Renal cortical epithelial cell (primary cell): ENCODE measurements around the gene GPR161. TPM values are rescaled to one million over a fixed set of nuclear protein-coding genes. Genes with fewer than 3 reads are reported as not detected.
"Not testable (repeated sequence)": the region's sequence is repeated elsewhere in the genome, so short reads cannot be mapped to it uniquely, and the experiment has no call there.

Experiments used
- DNase-seq: peaks from one replicate; pipeline ENCODE4 v3.0.0-alpha.2; 2011; ENCODE audit warnings: low read depth
- total RNA-seq: library from RNA; depleted of rRNA; stranded (reverse); fragments of >200 nt; gene quantifications from 2 replicates; pipeline ENCODE4 v1.2.3, GENCODE V29; 2014

GPR161 gene
- total RNA-seq, 1 donor from 2014 or later: 20.0 TPM

DNA sequence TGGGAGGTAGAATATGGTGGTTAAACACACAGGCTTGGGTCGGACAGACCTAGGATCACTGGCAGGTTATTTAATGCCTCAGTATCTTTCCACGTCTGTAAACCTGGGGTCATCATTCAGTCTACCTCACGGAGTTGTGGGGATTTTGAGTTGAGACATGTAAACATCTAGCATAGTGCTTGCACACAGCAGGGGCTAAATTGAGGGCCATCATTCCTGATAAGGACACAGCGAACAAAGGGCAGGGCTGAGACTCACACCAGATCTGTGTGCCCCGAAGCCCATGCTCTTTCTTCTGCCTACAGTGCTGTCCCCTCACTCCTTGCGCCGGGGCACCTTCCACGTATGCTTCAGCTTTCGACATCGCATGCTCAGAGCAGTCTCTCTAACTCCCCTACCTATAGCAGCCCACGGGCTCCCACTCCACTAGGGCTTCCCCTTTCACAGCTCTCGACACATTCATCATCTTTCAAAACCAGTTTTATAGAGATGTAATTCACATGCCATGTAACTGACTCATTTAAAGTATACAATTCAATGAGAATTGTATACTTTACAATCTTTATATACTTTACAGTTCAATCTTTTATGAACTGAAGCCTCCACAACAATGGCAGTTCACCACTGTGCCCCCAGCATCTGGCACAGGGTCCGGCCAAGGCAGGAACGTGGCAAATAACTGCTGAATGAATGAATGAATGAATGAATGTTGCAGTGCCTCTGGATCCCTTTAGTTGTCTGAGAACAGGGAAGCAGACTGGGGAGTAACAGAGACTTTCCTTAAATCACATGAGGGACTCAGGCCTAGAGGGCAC lies 48.0 kb downstream of the GPR161 start:
- no peak for DNase-seq

DNA sequence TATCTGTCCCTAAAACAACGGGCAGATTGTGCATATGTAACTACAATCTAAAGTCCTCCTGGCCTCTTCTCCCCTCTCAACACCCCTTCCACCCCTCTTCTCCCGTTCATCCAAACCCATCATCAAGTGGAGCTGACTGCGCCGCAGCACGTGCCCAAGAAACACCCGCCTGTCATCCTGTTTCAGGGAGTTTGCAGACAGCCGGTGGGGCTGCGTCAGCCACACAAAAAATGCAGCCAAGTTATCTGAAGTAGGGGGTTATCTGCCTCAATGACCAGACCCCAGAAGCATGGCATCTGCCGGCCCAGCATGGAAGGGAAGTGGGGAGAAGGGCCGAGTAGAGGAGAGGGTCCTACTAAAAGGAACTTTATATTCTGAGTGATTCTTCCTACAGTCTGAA lies 49.0 kb downstream of the GPR161 start:
- no peak for DNase-seq

DNA sequence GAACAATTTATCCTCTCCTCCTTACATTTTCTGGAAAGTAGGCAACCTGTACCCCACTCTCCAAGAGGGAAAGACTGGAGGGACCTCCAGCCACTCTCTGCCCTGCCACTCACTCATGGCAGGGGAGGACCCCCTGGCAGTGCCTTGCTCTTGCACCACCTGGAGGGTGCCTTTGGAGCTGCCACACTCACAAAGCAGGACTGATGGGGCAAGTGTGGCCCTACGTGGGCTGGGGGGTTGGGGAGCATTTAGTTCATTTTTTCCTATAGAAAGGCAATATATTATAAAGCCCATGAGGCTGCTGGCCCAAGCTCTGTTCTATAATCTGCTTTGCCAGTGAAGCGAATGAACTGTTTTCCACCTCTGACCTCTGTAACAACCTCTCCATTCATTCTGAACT lies 50.3 kb downstream of the GPR161 start:
- no peak for DNase-seq

DNA sequence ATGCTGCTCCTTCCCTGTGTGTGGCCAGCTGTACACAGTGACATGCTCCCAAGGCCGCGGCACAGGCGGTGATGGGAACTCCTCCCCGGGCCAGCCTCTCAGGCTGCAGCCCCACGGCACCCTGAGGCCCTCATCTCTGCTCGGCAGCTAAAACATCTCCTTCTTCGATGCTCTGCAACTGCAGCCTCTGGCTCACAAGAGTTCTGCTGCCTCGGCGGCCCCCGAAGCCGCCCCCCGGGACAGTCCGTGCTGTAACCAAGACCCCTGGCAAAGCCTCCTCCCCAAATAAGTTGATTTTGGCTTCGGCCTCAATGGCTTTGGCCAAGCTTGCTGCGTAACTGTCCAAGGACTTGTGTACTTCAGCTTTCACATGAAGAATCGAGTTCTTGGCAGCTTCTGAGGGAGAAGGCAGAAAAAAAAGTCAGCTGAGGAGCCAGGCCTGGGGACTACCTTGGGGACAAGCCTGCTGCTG lies 51.3 kb downstream of the GPR161 start:
- DNase-seq: no peak

DNA sequence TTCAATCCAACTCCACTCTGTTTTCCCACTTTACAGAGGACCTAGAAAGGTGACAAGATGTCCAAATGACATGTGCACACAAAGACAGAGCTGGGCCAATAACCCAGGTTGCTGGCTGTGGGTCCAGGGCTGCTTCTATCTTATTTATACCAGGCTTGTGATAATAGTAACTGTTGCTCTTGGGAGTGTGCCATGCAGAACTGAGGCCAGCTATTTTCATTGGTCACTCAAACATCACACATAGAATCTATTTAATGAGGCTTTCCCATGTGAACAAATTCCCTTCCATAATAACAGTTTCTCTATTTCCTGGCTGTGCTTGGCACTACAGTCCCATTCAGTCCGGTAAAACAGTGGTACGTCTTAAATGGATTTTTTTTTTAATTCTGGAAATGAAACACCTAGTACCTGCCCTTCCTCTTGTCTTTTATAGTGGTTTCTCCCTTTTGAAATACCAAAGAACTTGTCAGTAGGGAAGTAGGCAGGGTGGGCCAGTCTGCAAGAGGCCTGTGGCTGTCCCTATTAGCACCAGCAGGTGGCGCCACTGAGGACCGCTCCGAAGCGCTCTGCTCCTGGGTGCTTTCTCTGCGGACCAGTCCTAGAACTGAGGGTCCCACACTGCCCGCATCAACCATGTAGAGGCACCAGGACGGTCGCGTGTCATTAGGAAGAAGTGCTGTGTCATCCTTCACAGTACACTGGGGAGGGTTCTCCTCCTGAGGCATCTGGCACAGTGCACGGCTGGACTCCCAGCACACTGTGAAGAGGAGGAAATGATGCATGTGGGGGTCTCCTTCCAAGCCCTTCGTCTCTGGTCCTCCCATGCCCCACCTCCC lies 52.1 kb downstream of the GPR161 start:
- DNase-seq: no peak

DNA sequence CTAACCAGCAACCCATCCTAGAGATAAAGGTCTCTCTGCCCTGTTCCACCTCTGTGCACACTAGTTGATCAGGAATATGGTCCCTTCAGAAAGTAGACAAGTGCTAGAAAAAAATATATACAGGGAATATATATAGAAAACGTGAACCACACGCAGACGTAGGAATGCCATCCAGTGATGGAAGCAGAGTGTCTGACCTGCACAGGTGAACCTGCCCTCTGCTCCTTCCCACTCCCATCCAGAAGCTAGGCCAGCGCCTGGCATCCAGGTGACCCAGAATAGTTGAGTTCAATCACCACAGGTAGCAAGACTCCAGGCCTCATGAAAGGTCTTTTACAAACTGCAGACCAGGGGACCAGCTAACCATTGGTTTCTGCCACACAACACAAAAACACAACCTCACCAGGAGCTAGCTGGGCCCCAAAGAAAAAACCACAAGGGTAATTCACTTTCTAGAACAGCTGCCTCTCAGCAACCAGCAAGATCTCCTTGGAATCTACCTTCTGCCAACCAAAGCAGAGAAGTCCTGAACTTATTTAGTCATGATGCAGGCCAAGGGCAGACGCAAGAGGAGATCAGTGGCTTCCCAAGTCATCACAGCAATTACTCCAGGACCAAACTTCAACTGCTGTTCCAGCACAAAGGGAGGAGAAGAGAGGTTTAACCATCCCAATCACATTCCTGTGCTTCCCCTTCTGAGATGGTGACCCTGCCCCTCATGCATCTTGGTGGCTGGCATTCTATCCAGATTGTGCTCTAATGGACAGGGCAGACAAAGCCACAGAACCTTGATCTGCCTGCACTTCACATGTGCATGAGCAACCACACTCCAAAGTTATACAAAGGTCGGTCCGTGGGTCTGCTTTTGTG lies 53.0 kb downstream of the GPR161 start:
- DNase-seq: no peak

DNA sequence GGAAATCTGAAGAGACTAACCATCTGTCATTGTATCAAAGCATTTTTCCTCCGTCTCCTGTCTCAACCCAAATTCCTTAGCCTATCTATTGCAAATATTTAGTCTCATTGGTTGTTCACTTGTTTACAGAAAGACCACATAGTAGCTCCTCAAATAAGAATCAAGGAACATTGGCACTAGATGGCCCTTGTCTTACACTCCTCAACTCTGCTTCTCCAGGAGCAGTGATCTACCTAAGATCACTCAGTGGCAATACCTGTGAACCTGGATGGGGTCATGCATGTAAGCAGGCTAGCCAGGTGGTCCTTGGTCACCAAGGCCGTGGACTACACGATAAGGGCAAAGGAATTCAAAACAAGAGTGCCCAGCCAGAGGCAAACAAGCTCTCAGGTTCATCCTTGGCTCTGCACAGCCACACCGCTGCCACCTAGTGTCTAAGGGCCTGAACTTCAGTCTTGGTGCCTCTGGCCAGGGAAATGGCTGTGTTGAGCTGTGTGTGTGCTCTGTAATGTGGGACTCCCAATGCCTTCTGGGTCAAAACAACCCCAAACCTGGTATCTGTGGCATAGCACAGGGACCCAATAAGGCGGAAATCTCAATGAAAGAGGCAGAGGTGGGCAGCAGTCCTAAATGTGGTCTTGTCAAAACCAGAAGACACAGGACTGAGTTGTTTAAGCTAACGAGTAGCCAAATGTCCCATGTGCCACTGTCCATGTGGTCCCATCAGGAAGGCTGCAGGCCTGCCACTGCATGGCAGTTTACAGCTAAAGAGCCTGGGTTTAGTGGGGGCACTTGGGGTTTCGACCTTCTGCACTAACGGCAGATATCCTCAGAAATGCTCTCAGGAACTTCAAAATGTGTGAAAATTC lies 54.5 kb downstream of the GPR161 start:
- peak; percentile 64 for DNase-seq

DNA sequence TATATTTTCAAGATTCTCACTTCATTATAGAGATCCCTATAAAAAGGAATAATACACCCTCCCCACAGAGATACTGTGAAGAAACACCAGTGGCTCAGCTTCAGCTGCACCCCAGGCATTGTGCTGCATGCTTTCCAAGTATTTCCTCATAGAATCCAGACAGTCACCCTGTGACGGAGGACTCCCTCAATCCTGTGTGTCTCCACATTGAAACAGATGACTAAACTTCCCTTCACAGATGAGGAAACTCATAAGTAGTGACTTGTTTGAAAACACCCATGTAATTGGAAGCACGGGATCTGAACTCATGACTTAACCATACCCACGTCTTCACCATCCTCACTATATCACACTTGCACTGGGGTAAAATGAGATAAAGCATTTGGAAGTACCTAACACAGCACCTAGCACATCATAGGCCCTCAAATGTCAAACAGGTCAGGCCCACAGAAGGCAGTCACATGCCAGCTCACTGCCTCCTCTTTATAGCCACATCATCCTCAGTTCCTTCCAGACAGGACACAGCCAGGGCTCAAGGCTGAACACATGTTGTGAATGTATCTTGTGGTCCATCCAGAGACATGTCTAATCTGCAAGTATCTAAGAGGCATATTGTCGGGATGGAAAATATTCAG lies 55.2 kb downstream of the GPR161 start:
- DNase-seq: peak; percentile 74

DNA sequence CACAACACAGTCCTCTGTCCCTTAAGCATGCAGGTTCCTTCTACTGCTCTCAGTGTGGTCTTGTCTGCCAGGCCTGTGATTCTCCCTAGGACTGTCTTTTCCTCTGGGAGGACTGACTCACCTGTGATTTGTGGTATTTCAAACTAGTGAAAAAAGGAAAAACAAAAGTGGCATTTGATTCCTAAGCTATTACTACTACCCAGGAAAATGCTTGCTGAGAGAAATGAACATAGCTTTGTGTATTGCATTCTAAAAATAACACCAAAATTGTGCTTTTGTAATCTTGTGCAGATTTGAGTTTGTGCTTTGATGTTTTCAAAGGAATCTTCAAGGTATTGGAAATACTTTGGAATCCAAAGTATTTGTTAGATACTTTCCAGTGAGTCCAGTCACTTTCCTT lies 57.0 kb downstream of the GPR161 start:
- DNase-seq: peak; percentile 64

DNA sequence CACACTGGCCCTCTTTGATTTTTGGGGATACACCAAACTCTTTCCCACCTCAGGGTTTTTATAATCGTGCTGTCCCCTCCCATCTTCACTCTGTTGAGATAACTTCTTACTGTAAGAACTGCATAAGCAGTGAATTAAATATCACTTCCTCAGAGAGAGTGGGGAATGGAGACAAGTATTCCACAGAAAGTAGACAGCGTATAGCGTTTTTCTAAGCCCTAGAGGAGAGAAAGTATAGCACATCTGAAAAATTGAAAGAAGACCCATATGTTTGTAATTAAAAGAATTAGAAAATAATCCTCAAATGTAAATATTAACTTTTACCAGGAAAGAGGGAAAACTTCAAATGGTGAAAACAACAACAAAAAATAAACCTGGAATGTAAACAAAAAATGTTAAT lies 67.3 kb downstream of the GPR161 start:
- DNase-seq: no peak

DNA sequence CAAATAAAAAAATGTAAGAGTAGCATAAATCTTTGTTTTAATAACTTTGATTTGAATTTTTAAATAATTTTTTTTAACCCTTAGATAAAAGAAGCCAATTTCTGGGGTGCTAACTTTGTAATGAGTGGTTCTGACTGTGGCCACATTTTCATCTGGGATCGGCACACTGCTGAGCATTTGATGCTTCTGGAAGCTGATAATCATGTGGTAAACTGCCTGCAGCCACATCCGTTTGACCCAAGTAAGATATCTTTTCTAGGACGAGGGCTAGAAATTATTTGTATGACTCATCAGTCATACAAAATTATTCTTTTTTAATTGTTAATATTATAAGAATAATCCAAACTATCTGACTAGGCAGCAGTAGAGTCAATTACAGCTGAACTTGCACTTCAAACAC lies 71.2 kb downstream of the GPR161 start:
- DNase-seq: no peak

DNA sequence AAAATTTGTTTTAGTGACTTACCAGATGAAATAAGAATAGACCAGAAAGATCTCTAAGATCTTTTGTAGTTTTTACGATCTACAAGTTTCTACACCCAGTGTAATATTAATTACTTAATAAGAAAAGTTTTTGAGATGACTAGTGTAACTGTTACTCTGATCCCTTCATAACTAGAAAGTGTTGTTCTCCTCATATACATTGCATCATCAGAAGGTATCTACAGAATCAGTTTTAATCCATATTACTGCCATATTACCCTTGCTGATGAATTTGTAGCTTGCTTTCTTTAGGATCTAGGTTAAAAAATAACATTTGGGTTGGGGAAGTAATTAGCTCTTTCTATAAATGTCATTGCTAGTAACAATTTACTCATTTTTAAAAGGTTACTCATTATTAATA lies 72.5 kb downstream of the GPR161 start:
- no peak for DNase-seq

DNA sequence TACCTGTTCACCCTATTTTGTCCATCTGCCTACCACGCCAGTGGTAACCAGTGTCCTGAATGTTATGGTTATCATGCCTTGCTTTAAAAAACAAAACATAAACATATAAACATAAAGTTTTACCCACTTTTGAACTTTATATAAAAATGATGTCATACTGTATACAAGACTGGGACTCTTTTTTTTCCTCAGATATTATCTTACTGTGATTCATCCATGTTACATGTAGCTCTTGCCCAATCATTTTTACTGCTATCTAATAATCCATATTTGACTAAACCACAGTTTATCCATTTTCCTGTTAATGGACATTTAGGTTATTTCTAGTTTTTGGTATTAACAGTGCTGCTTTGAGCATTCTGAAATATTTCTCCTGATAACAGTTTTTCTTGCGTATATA lies 78.8 kb downstream of the GPR161 start:
- no peak for DNase-seq

DNA sequence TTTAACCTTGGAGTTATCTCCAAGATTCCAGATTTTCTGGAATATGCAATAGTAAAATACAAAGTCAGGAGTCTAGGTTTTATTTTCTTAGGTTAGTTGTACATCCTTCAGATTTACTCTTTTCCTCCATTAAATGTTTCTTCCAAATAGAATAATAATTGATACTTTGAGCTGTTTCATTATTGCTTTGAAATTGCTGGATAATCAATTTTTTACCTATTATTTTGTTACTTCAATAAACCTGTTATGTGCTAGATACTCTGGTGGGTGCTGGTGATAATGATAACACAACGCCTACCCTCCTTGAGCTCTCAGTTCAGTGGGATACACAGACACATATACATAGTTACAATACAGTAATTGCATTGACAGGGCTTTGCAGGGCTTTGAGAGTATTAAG lies 79.4 kb downstream of the GPR161 start:
- DNase-seq: no peak

DNA sequence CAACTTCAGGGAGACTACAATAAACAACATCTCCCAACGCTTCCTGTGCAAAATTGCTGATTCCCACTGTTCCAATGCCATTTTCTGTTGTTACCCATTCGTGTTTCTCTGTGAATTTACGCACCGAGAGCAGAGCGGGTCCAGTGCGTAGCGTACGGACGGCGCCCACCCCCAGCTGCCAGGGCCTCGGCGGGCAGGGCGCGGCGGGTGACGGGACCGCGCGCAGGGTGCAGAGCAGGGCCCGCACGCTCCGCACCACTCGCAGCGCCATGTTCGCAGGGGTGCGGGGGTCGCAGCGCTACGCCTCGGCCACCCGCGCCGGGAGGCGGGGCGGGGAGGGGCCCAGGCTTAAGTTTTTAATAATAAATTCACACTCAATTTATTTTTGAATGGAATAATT lies 80.6 kb downstream of the GPR161 start:
- not testable (repeated sequence) for DNase-seq

DNA sequence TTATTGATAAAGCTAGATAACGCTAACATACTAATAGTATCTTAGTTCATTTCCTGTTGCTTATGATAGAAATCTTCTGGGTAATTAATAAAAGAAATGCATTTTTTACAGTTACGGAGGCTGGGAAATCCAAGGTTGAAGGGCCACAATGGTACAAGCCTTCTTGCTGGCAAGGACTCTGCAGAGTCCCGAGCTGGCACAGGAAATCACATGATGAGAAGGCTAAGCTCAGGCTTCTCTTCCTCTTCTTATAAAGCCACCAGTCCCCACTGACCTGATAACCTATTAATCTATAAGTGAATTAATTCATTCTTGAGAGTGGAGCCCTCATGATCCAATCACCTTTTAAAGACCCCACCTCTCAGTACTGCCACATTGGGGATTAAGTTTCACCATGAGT lies 82.6 kb downstream of the GPR161 start:
- no peak for DNase-seq

DNA sequence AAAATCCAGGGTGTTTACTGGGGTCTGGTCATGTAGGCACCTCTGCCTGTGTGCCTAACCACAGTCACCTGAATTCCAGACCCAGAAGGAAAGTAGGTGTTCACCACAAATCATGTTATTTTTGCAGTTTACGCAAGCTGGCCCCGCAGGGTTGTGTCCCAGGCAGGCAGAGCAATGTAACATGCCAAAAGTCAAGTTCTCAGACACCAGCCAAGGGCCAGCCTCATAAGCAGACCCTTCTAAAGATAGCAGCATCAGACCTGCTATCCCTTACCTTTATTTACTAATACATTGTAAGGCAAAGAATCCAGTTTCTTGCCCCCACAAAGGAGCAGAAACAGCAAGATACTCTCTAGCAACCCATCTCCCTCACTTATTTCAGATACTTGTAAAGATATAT lies 83.0 kb downstream of the GPR161 start:
- DNase-seq: no peak

DNA sequence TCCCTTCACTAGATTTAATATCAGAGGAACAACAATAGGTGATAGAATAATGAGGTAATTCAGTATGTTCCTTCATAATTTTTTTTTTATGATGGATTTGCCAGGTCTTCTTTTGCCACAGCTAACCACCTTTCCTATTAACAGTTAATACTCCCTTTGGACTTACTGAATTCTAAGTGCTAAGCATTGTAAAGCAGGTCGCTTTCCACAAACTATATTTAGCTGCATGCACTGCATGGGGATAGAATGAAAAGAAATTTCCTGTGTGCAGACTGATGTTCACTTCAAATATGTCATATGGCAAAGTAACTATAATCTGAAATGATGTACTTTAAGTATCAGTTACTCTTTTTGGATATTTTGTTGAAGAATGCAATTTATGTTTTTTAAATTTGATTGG lies 85.8 kb downstream of the GPR161 start:
- no peak for DNase-seq

DNA sequence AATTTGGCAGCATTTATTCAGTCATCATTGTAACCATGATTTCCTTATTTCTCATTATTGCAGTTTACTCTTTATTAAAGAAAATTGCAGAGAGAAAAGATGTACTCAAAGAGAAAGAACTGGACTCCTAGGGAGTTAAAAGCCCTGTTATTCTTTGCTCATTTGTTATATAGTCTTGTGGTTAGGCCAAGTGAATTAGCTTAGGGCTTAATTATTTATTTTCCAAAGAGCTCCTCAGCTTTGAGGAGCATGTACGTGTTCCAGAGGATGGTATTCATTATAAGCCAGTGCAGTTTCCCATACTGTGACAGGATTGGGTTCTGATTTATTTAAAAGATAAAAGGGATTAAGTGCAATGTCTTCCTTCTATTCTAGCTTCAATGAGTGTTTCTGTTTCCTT lies 86.4 kb downstream of the GPR161 start:
- DNase-seq: no peak

DNA sequence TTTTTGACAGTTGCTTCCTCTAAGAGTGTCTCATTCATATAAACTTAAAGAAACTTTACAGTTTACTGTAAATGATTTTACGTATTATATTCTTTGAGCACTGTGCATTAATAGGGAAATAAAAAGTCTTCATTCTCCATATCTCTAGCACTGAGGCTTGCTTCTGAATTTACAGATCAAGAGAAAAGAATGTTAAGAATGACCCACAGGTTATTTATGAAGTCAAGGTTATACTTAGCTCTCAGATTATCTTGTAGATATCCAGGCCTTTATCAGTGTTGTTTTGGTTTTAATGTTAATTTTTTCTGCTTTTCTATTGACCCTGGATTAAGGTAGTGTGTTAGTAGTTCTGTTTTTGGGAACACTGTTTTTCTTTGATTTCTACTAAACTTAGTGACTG lies 91.4 kb downstream of the GPR161 start:
- no peak for DNase-seq

DNA sequence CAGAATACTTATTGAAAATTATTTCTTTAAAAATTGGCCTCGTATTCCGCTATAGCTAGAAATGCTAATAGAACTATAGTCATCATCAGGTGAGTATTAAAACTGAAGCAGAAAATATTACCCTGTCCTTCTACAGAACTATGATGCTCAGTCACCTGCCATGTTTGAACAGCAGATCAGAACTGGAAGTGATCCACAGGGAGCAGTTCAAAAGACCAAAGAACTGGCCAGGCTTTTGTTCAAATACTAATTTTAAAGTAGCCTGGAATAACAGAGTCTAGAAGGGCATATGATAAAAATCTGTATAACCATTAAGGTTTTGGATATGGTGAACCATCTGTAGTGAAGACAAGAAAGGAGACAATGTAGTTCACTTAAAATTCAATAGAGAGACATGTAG lies 94.4 kb downstream of the GPR161 start:
- DNase-seq: no peak
